IMR-90 (cell line): Measurements from ENCODE around the gene LDLRAD4. TPM values are rescaled to one million over a fixed set of nuclear protein-coding genes. Genes with fewer than 3 reads are reported as not detected.
A peak's percentile ranks its signal among the peaks of the same experiment; 100 is the strongest.

Experiments used
- ATAC-seq: fragments of 200-7000 bp; cut with Tn5 transposase; 2 replicates; pipeline ENCODE4 v1.9.1; 2020; ENCODE audit warnings: low read depth, mild to moderate bottlenecking, moderate library complexity
- BruUV-seq: library from RNA; stranded (reverse); fragments of 400-500 nt; replicated peaks from 2 replicates; lab custom pipeline; 2021; lab: Mats Ljungman, UMichigan
- CTCF ChIA-PET: fragments of 300-600 bp; formaldehyde crosslinking; extraction: SDS; loops from one replicate; lab custom pipeline; 2021; ENCODE audit warnings: antibody characterized with exemption; lab: Yijun Ruan, JAX
- POLR2A ChIA-PET: fragments of 300-600 bp; sonication (Branson Sonifier 250); formaldehyde crosslinking; loops from one replicate; lab custom pipeline; 2022; ENCODE audit warnings: antibody characterized with exemption; ENCODE audit not compliant: unreplicated experiment; lab: Charles Lee
- DNase-seq: peaks from one replicate; pipeline ENCODE4 v3.0.0; 2013
- H2AFZ ChIP-seq: replicated peaks from 2 replicates; pipeline ENCODE3; 2013; ENCODE audit warnings: low read length, mild to moderate bottlenecking; ENCODE audit not compliant: poor library complexity
- H2AK5ac ChIP-seq: 2 replicates; pipeline ENCODE4 v1.6.1; 2013; ENCODE audit warnings: low read depth, low read length, inconsistent platforms
- H2AK9ac ChIP-seq: replicated peaks from 2 replicates; pipeline ENCODE3; 2013; ENCODE audit warnings: mild to moderate bottlenecking, low read depth, low read length, moderate library complexity; ENCODE audit not compliant: poor library complexity
- H2BK120ac ChIP-seq: 2 replicates; pipeline ENCODE4 v1.6.1; 2013; ENCODE audit warnings: low read depth, low read length, inconsistent platforms
- H2BK15ac ChIP-seq: 3 replicates; pipeline ENCODE4 v1.6.1; 2013; ENCODE audit warnings: low read depth, low read length, inconsistent platforms
- H2BK20ac ChIP-seq: 2 replicates; pipeline ENCODE4 v1.6.1; 2013; ENCODE audit warnings: low read depth, mild to moderate bottlenecking, inconsistent platforms, low read length, moderate library complexity
- H2BK5ac ChIP-seq: 2 replicates; pipeline ENCODE4 v1.6.1; 2013; ENCODE audit warnings: mild to moderate bottlenecking, low read depth, low read length, inconsistent platforms; ENCODE audit not compliant: poor library complexity, severe bottlenecking
- H3K14ac ChIP-seq: replicated peaks from 2 replicates; pipeline ENCODE4 v1.6.1; 2013; ENCODE audit warnings: low read depth, low read length, inconsistent platforms
- H3K18ac ChIP-seq: 2 replicates; pipeline ENCODE4 v1.6.1; 2013; ENCODE audit warnings: low read depth, low read length, control low read depth
- H3K23ac ChIP-seq: 2 replicates; pipeline ENCODE4 v1.6.1; 2013; ENCODE audit warnings: low read depth, low read length, inconsistent platforms
- H3K27ac ChIP-seq: 2 replicates; pipeline ENCODE4 v1.5.1; 2013; ENCODE audit warnings: mild to moderate bottlenecking, control low read depth, low read length; ENCODE audit not compliant: insufficient read depth
- H3K27me3 ChIP-seq: 2 replicates; pipeline ENCODE4 v1.6.1; 2013; ENCODE audit warnings: low read length; ENCODE audit not compliant: control insufficient read depth, insufficient read depth
- H3K36me3 ChIP-seq: 2 replicates; pipeline ENCODE4 v1.6.1; 2013; ENCODE audit warnings: low read length, mixed read lengths; ENCODE audit not compliant: control insufficient read depth, insufficient read depth
- H3K4ac ChIP-seq: 2 replicates; pipeline ENCODE4 v1.6.1; 2013; ENCODE audit warnings: low read depth, low read length, inconsistent platforms
- H3K4me1 ChIP-seq: 2 replicates; pipeline ENCODE4 v1.6.1; 2013; ENCODE audit warnings: low read length, mixed read lengths; ENCODE audit not compliant: control insufficient read depth, insufficient read depth
- H3K4me2 ChIP-seq: 2 replicates; pipeline ENCODE4 v1.6.1; 2013; ENCODE audit warnings: low read depth, mild to moderate bottlenecking, control low read depth, low read length, moderate library complexity
- H3K4me3 ChIP-seq: 2 replicates; pipeline ENCODE4 v1.5.1; 2013; ENCODE audit warnings: low read depth, mild to moderate bottlenecking, control low read depth, low read length, moderate library complexity; ENCODE audit not compliant: insufficient read depth
- H3K56ac ChIP-seq: 2 replicates; pipeline ENCODE4 v1.6.1; 2013; ENCODE audit warnings: low read length, inconsistent platforms; ENCODE audit not compliant: insufficient read depth; ENCODE audit errors: extremely low read depth
- H3K79me1 ChIP-seq, 2 experiments: 2 replicates each; pipeline ENCODE4 v1.6.1; 2013; ENCODE audit warnings: low read length in 2 of 2, inconsistent platforms in 1 of 2, low read depth in 1 of 2
- H3K9ac ChIP-seq: 2 replicates; pipeline ENCODE4 v1.6.1; 2013; ENCODE audit warnings: low read depth, low read length, control low read depth
- H3K9me1 ChIP-seq: 2 replicates; pipeline ENCODE4 v1.6.1; 2013; ENCODE audit warnings: low read length, inconsistent platforms; ENCODE audit not compliant: insufficient read depth
- H3K9me3 ChIP-seq: 2 replicates; pipeline ENCODE4 v1.6.1; 2013; ENCODE audit warnings: low read length; ENCODE audit not compliant: control insufficient read depth, insufficient read depth
- H4K20me1 ChIP-seq: 2 replicates; pipeline ENCODE4 v1.6.1; 2013; ENCODE audit warnings: low read length, inconsistent platforms; ENCODE audit not compliant: insufficient read depth
- H4K5ac ChIP-seq: 2 replicates; pipeline ENCODE4 v1.6.1; 2013; ENCODE audit warnings: mild to moderate bottlenecking, low read depth, low read length, control low read depth
- H4K8ac ChIP-seq, 2 experiments: 2 replicates each; pipeline ENCODE4 v1.6.1; 2013; ENCODE audit warnings: low read depth in 2 of 2, low read length in 2 of 2, control low read depth in 1 of 2, inconsistent platforms in 1 of 2
- H4K91ac ChIP-seq: 2 replicates; pipeline ENCODE4 v1.6.1; 2013; ENCODE audit warnings: low read depth, low read length, inconsistent platforms; ENCODE audit not compliant: insufficient read depth
- CHD1 ChIP-seq: IDR thresholded peaks from 2 replicates; pipeline ENCODE4 v1.6.1; 2012; ENCODE audit warnings: low read depth, low read length, improper control_type of control experiment
- FOS ChIP-seq: fragments of 150-350 bp; IDR thresholded peaks from 2 replicates; pipeline ENCODE4 v1.6.1; 2016; ENCODE audit warnings: low read depth, low read length
- MXI1 ChIP-seq: IDR thresholded peaks from 2 replicates; pipeline ENCODE4 v1.6.1; 2012; ENCODE audit warnings: low read depth, mild to moderate bottlenecking, low read length, moderate library complexity, borderline replicate concordance
- NFE2L2 ChIP-seq: fragments of 150-350 bp; IDR thresholded peaks from 2 replicates; pipeline ENCODE4 v1.6.1; 2016; ENCODE audit warnings: low read depth, mild to moderate bottlenecking, low read length
- POLR2A ChIP-seq: IDR thresholded peaks from 2 replicates; pipeline ENCODE4 v1.6.1; 2012; ENCODE audit warnings: mild to moderate bottlenecking, low read depth, low read length
- RAD21 ChIP-seq: IDR thresholded peaks from 2 replicates; pipeline ENCODE4 v1.6.1; 2012; ENCODE audit warnings: low read length, improper control_type of control experiment
- RFX5 ChIP-seq: IDR thresholded peaks from 2 replicates; pipeline ENCODE4 v1.8.0; 2012; ENCODE audit warnings: low read depth, mild to moderate bottlenecking, low read length, moderate library complexity
- SMC3 ChIP-seq: fragments of 150-350 bp; IDR thresholded peaks from 2 replicates; pipeline ENCODE4 v1.6.1; 2016; ENCODE audit warnings: low read depth, mild to moderate bottlenecking, antibody characterized with exemption, low read length, moderate library complexity
- USF2 ChIP-seq: fragments of 150-350 bp; IDR thresholded peaks from 2 replicates; pipeline ENCODE4 v1.6.1; 2017; ENCODE audit warnings: mild to moderate bottlenecking, antibody characterized with exemption, low read length, low read depth
- WGBS, 2 experiments: methylation state at CpG; one replicate each; pipeline versions ENCODE4 v1.1.5 to v1.1.7; 2013; ENCODE audit warnings: missing lambda C conversion rate in 2 of 2; ENCODE audit not compliant: insufficient read length in 1 of 2; ENCODE audit errors: extremely low coverage in 2 of 2; 5-methylcytosine and 5-hydroxymethylcytosine counted together
- dilution Hi-C: fragments of 300-500 bp; cut with HindIII; formaldehyde crosslinking; loops from one replicate; pipeline ENCODE4 v1.14.3; 2018; ENCODE audit warnings: low sequenced_read_pairs; ENCODE audit not compliant: unreplicated experiment
- in situ Hi-C: fragments of 300-500 bp; cut with MboI; formaldehyde crosslinking; loops from 3 replicates; pipeline ENCODE4 v1.14.3; 2019; ENCODE audit warnings: low sequenced_read_pairs, inconsistent platforms, mixed read lengths
- intact Hi-C: fragments of 100-400 bp; cut with micrococcal nuclease; formaldehyde crosslinking; loops from 2 replicates; pipeline ENCODE4 v1.10.0; 2022
- polyA plus RNA-seq, 3 experiments: library from polyadenylated mRNA; depleted of rRNA; stranded (reverse); fragments of >200 nt; gene quantifications; 2 replicates each; pipeline ENCODE4 v1.2.3, GENCODE V29; 2012; ENCODE audit warnings: low replicate concordance in 1 of 3
- total RNA-seq: library from RNA; depleted of rRNA; stranded (reverse); fragments of >200 nt; gene quantifications from 2 replicates; pipeline ENCODE4 v1.2.3, GENCODE V29; 2012
- TF ChIP-seq, protein P1 (sequence below): fragments of 150-350 bp; IDR thresholded peaks from 2 replicates; pipeline ENCODE4 v1.6.1; 2016; ENCODE audit warnings: low read depth, mild to moderate bottlenecking, low read length, moderate library complexity, borderline replicate concordance

The LDLRAD4 gene
- total and polyA plus RNA-seq, 2 of the 4 experiments (the other 2 are of a cell fraction), result not detected

DNA sequence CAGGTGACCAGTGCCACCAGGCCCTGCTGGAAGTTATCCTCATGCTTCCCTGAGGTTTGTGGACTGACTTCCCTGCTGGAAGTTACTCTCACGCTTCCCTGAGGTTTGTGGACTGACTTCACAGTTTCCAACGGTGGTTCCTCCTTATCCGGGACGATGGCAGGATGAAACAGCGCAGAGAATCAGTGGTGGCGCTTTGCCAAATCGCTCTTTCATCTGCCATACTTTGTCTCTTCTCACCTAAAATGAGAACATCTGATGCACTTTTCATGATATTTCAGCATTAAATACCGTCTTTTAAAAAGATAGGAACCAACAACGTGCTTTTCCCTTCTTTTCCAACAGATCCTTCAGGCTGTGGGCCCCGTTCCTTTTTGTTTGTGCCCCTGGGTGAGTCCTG lies 183.3 kb downstream of the LDLRAD4 start:
- no peak overlapping the region for H3K18ac ChIP-seq
- no peak overlapping the region for H3K23ac ChIP-seq
- H4K8ac ChIP-seq, result no peak overlapping the region
- intact Hi-C loops (no loop called here), in situ Hi-C loops (no loop called here), dilution Hi-C loops (no loop called here)
- H3K4me1 ChIP-seq, result no peaks in the 10 kb centered on the region
- no TSS peak for BruUV-seq
- H2BK5ac ChIP-seq, result no peak overlapping the region
- no peaks in the 10 kb centered on the region for H3K9me3 ChIP-seq
- no peak overlapping the region for H3K14ac ChIP-seq
- H3K27me3 ChIP-seq, result no peaks in the 10 kb centered on the region; the same call in 1 of the 2 replicates
- H3K36me3 ChIP-seq, result no peaks in the 10 kb centered on the region
- H2AK5ac ChIP-seq, result no peak overlapping the region
- H2AK9ac ChIP-seq, result no peak overlapping the region
- no peak overlapping the region for H3K4ac ChIP-seq
- ChIA-PET CTCF (no interaction called here), POLR2A (no interaction called here)
- 77% methylated on average over 8 of the region's 10 CpGs; no CpG with 5 or more reads in 1 of the 2 experiments for WGBS, 2 experiments
- H2BK15ac ChIP-seq, result no peak overlapping the region
- no peak overlapping the region for H3K4me3 ChIP-seq
- no peak overlapping the region for H3K27ac ChIP-seq
- no peak overlapping the region for H3K4me2 ChIP-seq
- H3K56ac ChIP-seq, result no peak overlapping the region
- no peaks in the 10 kb centered on the region for H3K79me1 ChIP-seq
- peak overlapping the region; percentile 10 for H2AFZ ChIP-seq
- no peak overlapping the region for H4K91ac ChIP-seq
- no peak overlapping the region for H4K5ac ChIP-seq
- TF ChIP-seq USF2 (no peak), RFX5 (no peak), SMC3 (no peak), FOS (no peak), NFE2L2 (no peak), MXI1 (no peak), POLR2A (no peak), RAD21 (no peak), CHD1 (no peak)
- TF ChIP-seq, protein P1, sequence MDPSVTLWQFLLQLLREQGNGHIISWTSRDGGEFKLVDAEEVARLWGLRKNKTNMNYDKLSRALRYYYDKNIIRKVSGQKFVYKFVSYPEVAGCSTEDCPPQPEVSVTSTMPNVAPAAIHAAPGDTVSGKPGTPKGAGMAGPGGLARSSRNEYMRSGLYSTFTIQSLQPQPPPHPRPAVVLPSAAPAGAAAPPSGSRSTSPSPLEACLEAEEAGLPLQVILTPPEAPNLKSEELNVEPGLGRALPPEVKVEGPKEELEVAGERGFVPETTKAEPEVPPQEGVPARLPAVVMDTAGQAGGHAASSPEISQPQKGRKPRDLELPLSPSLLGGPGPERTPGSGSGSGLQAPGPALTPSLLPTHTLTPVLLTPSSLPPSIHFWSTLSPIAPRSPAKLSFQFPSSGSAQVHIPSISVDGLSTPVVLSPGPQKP, result no peak
- no peak overlapping the region for H2BK20ac ChIP-seq
- H2BK120ac ChIP-seq, result no peak overlapping the region
- no peaks in the 10 kb centered on the region for H4K20me1 ChIP-seq
- DNase-seq, result no peak
- H3K9ac ChIP-seq, result no peak overlapping the region
- ATAC-seq, result no peak
- no peaks in the 10 kb centered on the region for H3K9me1 ChIP-seq
